NCI-H446 (cell line): ENCODE data around the gene RIMBP2.
"Not testable (repeated sequence)": the region's sequence is repeated elsewhere in the genome, so short reads cannot be mapped to it uniquely, and the experiment has no call there.

ENCODE experiments used
- DNase-seq, 2 experiments: peaks; one replicate each; lab custom pipeline; 2025; lab: John Stamatoyannopoulos, UW

Gene RIMBP2

GRCh38 chr12:130655010-130655409 is 61.1 kb downstream of the RIMBP2 start:
- no peak for DNase-seq

GRCh38 chr12:130651188-130651959 is 64.7 kb downstream of the RIMBP2 start:
- no peak for DNase-seq

GRCh38 chr12:130650131-130650530 is 66.0 kb downstream of the RIMBP2 start:
- no peak for DNase-seq

- DNase-seq, result no peak
Observed at GRCh38 chr12:130649101-130650045, 66.7 kb downstream of the RIMBP2 start.

- DNase-seq, result no peak
Observed at GRCh38 chr12:130647814-130648213, 68.3 kb downstream of the RIMBP2 start.

- DNase-seq, result no peak
Observed at GRCh38 chr12:130646716-130647370, 69.3 kb downstream of the RIMBP2 start.

- not testable (repeated sequence) for DNase-seq
Observed at GRCh38 chr12:130646191-130646590, 69.9 kb downstream of the RIMBP2 start.

GRCh38 chr12:130645751-130646150 is 70.3 kb downstream of the RIMBP2 start:
- no peak for DNase-seq

- DNase-seq, result no peak
Observed at GRCh38 chr12:130644566-130644965, 71.5 kb downstream of the RIMBP2 start.

GRCh38 chr12:130644146-130644545 is 72.0 kb downstream of the RIMBP2 start:
- DNase-seq, result no peak

- DNase-seq, result no peak
Observed at GRCh38 chr12:130642856-130643255, 73.2 kb downstream of the RIMBP2 start.

- no peak for DNase-seq
Observed at GRCh38 chr12:130641533-130642184, 74.4 kb downstream of the RIMBP2 start.

GRCh38 chr12:130640901-130641300 is 75.2 kb downstream of the RIMBP2 start:
- no peak for DNase-seq

GRCh38 chr12:130640496-130640895 is 75.6 kb downstream of the RIMBP2 start:
- no peak for DNase-seq

- DNase-seq, result no peak
Observed at GRCh38 chr12:130639476-130640424, 76.3 kb downstream of the RIMBP2 start.

GRCh38 chr12:130636370-130636769 is 79.7 kb downstream of the RIMBP2 start:
- DNase-seq, result no peak

GRCh38 chr12:130634866-130635265 is 81.2 kb downstream of the RIMBP2 start:
- no peak for DNase-seq

GRCh38 chr12:130633771-130634170 is 82.3 kb downstream of the RIMBP2 start:
- DNase-seq, result no peak

- no peak for DNase-seq
Observed at GRCh38 chr12:130632642-130633041, 83.5 kb downstream of the RIMBP2 start.

GRCh38 chr12:130628304-130628703 is 87.8 kb downstream of the RIMBP2 start:
- DNase-seq, result no peak

GRCh38 chr12:130627175-130627574 is 88.9 kb downstream of the RIMBP2 start:
- no peak for DNase-seq
